ENCODE measurements around the gene BEST4.

DNA sequence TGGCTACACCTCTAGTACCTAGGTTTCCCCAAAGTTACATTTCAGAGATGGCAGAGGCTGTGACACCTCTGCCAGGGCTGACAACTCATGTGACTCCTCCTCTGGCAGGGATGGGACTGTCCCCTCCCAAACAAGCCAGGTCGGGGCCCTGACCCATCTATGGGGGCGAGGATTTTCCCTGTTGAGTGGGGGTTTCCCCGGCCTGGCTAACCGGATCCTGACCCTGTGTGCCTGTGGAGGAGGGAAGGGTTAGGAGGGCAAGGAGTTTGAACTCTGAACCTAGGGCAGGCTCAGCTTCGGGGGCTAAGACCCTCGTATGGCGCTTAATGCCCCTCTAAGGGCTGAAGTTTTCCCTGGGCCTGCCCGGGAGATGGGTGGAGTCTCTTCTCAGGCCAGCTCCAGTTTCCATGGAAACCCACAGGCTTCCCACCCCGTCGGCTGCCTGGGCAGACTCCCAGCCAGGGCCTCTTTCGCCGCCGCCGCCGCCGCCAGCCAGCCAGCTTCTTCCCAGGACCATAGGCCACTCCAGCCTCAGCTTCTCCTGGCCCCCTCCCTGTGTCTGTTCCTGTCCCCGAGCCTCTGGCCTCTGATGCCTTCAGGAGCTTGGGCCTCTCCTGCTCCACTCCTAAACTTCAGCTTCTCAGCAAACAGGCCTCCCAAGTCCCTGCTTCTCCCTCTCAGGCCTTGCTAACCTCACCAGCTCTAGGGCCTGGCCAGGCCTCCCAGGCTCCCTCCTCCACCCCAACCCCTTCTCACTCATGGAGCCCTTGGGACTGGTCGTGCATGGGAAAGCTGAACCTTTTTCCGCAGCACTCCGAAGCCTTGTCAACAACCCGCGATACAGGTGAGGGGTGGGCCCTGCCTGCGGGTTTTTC lies 20.3 kb upstream of the BEST4 start, which contains the start of gene BTBD19:
- TF ChIP-seq, protein P1, sequence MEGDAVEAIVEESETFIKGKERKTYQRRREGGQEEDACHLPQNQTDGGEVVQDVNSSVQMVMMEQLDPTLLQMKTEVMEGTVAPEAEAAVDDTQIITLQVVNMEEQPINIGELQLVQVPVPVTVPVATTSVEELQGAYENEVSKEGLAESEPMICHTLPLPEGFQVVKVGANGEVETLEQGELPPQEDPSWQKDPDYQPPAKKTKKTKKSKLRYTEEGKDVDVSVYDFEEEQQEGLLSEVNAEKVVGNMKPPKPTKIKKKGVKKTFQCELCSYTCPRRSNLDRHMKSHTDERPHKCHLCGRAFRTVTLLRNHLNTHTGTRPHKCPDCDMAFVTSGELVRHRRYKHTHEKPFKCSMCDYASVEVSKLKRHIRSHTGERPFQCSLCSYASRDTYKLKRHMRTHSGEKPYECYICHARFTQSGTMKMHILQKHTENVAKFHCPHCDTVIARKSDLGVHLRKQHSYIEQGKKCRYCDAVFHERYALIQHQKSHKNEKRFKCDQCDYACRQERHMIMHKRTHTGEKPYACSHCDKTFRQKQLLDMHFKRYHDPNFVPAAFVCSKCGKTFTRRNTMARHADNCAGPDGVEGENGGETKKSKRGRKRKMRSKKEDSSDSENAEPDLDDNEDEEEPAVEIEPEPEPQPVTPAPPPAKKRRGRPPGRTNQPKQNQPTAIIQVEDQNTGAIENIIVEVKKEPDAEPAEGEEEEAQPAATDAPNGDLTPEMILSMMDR (conservative IDR thresholded peaks at IDR 0.05; ENCODE audit: low read length), result no peak
- TF ChIP-seq EZH2phosphoT487 (IDR thresholded peaks at IDR 0.05; ENCODE audit: borderline replicate concordance, low read depth, low read length), result no peak
